Hepatic stellate cell (primary cell): ENCODE results near the gene ITPR2.
"Not testable (repeated sequence)": the region's sequence is repeated elsewhere in the genome, so short reads cannot be mapped to it uniquely, and the experiment has no call there.

ENCODE experiments used
- DNase-seq: peaks from one replicate; pipeline ENCODE4 v3.0.0; 2011; ENCODE audit warnings: low spot score

The ITPR2 gene

GRCh38 chr12:26729137-26729671 is 103.8 kb downstream of the ITPR2 start:
- DNase-seq, result not testable (repeated sequence)

- no peak for DNase-seq
Observed at GRCh38 chr12:26728205-26729050, 104.6 kb downstream of the ITPR2 start.

- no peak for DNase-seq
Observed at GRCh38 chr12:26727482-26728204, 105.4 kb downstream of the ITPR2 start.

- no peak for DNase-seq
Observed at GRCh38 chr12:26726956-26727355, 106.0 kb downstream of the ITPR2 start.

GRCh38 chr12:26725276-26725916 is 107.6 kb downstream of the ITPR2 start:
- no peak for DNase-seq

GRCh38 chr12:26724309-26724702 is 108.7 kb downstream of the ITPR2 start:
- no peak for DNase-seq

GRCh38 chr12:26723379-26724308 is 109.3 kb downstream of the ITPR2 start:
- DNase-seq, result peak; percentile 11

GRCh38 chr12:26721800-26722199 is 111.2 kb downstream of the ITPR2 start:
- no peak for DNase-seq

- DNase-seq, result no peak
Observed at GRCh38 chr12:26719852-26720251, 113.1 kb downstream of the ITPR2 start.

GRCh38 chr12:26717757-26718156 is 115.2 kb downstream of the ITPR2 start:
- no peak for DNase-seq

- DNase-seq, result no peak
Observed at GRCh38 chr12:26715232-26715631, 117.8 kb downstream of the ITPR2 start.

GRCh38 chr12:26713885-26714383 is 119.1 kb downstream of the ITPR2 start:
- DNase-seq, result no peak

GRCh38 chr12:26712892-26713291 is 120.1 kb downstream of the ITPR2 start:
- DNase-seq, result no peak

- DNase-seq, result no peak
Observed at GRCh38 chr12:26711569-26711968, 121.4 kb downstream of the ITPR2 start.

GRCh38 chr12:26711072-26711471 is 121.9 kb downstream of the ITPR2 start:
- no peak for DNase-seq

GRCh38 chr12:26705851-26706250 is 127.1 kb downstream of the ITPR2 start:
- DNase-seq, result no peak

GRCh38 chr12:26704684-26705460 is 128.1 kb downstream of the ITPR2 start:
- DNase-seq, result no peak

GRCh38 chr12:26704214-26704613 is 128.8 kb downstream of the ITPR2 start:
- no peak for DNase-seq

- DNase-seq, result no peak
Observed at GRCh38 chr12:26702741-26703140, 130.3 kb downstream of the ITPR2 start.

GRCh38 chr12:26701604-26702215 is 131.3 kb downstream of the ITPR2 start:
- no peak for DNase-seq
